ENCODE results near the gene AKIRIN2. TPM values are rescaled to one million over a fixed set of nuclear protein-coding genes. Genes with fewer than 3 reads are reported as not detected.
A peak's percentile ranks its signal among the peaks of the same experiment; 100 is the strongest.
"Not testable (repeated sequence)": the region's sequence is repeated elsewhere in the genome, so short reads cannot be mapped to it uniquely, and the experiment has no call there.

The AKIRIN2 gene
- total and polyA plus RNA-seq, 9 of the 15 experiments (the other 6 are each of a cell fraction or from before 2014, with no cell fraction given) = 5.8 to 63.9 (median 28.1) TPM

DNA sequence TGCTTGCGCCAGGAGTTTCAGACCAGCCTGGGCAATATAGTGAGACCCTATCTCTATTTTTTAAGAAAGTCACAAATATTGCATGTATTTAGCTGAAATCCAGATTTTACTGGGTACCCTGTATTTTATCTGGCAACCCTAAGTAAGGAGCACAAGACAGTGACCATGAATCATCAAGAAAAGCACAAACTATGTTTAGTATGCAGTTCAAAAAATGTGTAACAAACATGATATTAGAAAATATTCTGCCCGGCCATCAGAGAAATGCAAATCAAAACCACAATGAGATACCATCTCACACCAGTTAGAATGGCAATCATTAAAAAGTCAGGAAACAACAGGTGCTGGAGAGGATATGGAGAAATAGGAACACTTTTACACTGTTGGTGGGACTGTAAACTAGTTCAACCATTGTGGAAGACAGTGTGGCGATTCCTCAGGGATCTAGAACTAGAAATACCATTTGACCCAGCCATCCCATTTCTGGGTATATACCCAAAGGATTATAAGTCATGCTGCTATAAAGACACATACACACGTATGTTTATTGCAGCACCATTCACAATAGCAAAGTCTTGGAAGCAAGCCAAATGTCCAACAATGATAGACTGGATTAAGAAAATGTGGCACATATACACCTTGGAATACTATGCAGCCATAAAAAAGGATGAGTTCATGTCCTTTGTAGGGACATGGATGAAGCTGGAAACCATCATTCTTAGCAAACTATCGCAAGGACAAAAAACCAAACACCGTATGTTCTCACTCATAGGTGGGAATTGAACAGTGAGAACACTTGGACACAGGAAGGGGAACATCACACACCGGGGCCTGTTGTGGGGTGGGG lies 6.8 kb upstream of the AKIRIN2 start:
- H2AFZ ChIP-seq (ENCODE audit: low read depth, low read length); H3K4me2 ChIP-seq (ENCODE audit: insufficient read depth, low read length); CTCF ChIA-PET (ENCODE audit: low intra/inter-chr PET ratio); in situ Hi-C loops (cut with MboI); H3K79me2 ChIP-seq (ENCODE audit: control insufficient read depth, insufficient read depth, low read length); H3K27me3 ChIP-seq (ENCODE audit: control insufficient read depth in 2 of 2, insufficient read depth in 2 of 2, low read length in 2 of 2); ATAC-seq; H4K20me1 ChIP-seq (replicated peaks; ENCODE audit: control insufficient read depth, insufficient read depth, low read length); H3K9me3 ChIP-seq (replicated peaks; ENCODE audit: control insufficient read depth, insufficient read depth, low read depth, low read length); H3K36me3 ChIP-seq (ENCODE audit: control insufficient read depth, insufficient read depth, low read length); H3K4me3 ChIP-seq; H3K9ac ChIP-seq (ENCODE audit: insufficient read depth in 1 of 2, low read depth in 2 of 2, low read length in 2 of 2); DNase-seq (ENCODE audit: extremely low read depth in 1 of 4, low spot score in 3 of 4); H3K27ac ChIP-seq (ENCODE audit: extremely low read depth, low read depth, low read length); H3K9me1 ChIP-seq (ENCODE audit: control insufficient read depth, insufficient read depth, low read length); BruUV-seq (replicated peaks); FAIRE-seq: not testable (repeated sequence)
- intact Hi-C loops (cut with micrococcal nuclease) = loop anchor here (10.0 kb wide), 1 partner anchor 234 kb away; the partner anchor contains the start of gene SLC35A1
- POLR2A ChIA-PET = interaction anchor here (0.6 kb wide), 1 partner anchor 9 kb away, joined by 5 read pairs; no protein-coding TSS in a partner anchor
- peaks cover 0 to 15% of the 10 kb centered on the region in 2 experiments; a peak in 4 of 5 replicates for H3K4me1 ChIP-seq (replicated peaks in 1 of 2; ENCODE audit: control insufficient read depth in 2 of 2, insufficient read depth in 2 of 2, low read length in 2 of 2)
- 79% methylated on average over 3 of the region's 7 CpGs for WGBS (ENCODE audit: insufficient coverage, low coverage, missing lambda C conversion rate)
- TF ChIP-seq NFIC (IDR thresholded peaks at IDR 0.05) (peak; percentile 44), ZNF146 (CRISPR knock-in tag; IDR thresholded peaks at IDR 0.05; ENCODE audit: unreplicated experiment) (peak; percentile 39), BCOR (IDR thresholded peaks at IDR 0.05) (peak; percentile 27; the same call in 1 of the 2 replicates)
